ENCODE data around the gene LGALS3BP. TPM values are rescaled to one million over a fixed set of nuclear protein-coding genes. Genes with fewer than 3 reads are reported as not detected.

LGALS3BP gene
- total RNA-seq, 4 donors from 2014 or later = 191 to 392 (median 296) TPM

DNA sequence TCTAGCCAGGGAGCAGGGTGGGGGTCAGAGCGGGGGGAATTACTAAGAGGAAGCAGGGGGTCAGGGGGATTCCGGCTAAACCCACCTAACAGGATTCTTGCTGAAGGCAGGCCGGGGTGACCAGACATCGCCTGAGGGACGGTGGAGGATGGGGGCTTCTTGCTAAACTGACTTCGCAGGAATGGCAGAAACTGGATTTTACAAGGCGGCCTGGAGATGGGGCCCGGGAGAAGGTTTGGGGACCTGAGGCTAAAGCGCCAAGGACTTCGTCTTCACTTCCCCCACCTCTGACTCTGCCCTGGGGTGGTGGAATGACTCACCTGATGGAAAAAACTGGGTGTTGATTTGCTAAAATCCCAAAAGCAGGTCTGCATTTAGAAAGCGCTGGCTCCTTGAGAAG, 23.5 kb downstream of the LGALS3BP start:
- Histone ChIP-seq H3K4me1 (peaks cover 0 to 29% (median 0%) of the 10 kb centered on the region in 4 donors), H3K36me3 (no peaks in the 10 kb centered on the region), H3K9me3 (peaks cover 0 to 4% (median 0%) of the 10 kb centered on the region in 4 donors), H3K27ac (no peak overlapping the region), H3K27me3 (no peaks in the 10 kb centered on the region), H3K4me3 (no peak overlapping the region)
- WGBS, 2 donors = 83 to 88% methylated on average over 11 of the region's 11 CpGs
- no peak for DNase-seq (ENCODE audit: low spot score in 2 of 2)
- TF ChIP-seq CTCF (IDR thresholded peaks at IDR 0.05) (no peak), EP300 (IDR thresholded peaks at IDR 0.05) (no peak), POLR2A (IDR thresholded peaks at IDR 0.05) (no peak)

DNA sequence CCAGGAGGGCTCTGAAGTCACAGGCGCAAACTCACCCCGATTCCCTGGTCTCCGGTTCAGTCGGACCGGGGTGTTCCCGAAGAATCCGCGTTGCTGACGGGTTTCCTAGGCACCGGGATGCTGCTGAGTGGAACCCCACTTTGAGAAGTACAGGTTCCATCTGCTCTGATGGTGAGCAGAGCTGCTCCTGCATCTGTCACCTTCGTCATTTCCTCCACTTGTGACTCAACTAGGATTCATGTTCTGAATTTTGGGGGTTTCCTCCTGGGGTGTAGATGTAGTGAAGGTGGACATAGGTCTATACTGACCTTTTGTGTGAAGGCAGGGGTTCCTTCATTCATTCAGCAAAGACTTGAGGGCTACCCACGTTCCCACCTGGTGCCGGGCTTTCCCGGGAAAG, 25.0 kb downstream of the LGALS3BP start:
- H3K36me3 ChIP-seq = no peaks in the 10 kb centered on the region
- no peak overlapping the region for H3K27ac ChIP-seq
- H3K4me1 ChIP-seq = peaks cover 0 to 26% (median 0%) of the 10 kb centered on the region in 4 donors
- peaks cover 0 to 19% (median 5%) of the 10 kb centered on the region in 4 donors for H3K9me3 ChIP-seq
- TF ChIP-seq CTCF (IDR thresholded peaks at IDR 0.05) = no peak
- no peak for TF ChIP-seq EP300 (IDR thresholded peaks at IDR 0.05)
- no peak overlapping the region for H3K4me3 ChIP-seq
- no peak for DNase-seq (ENCODE audit: low spot score in 2 of 2)
- WGBS, 2 donors = 90 to 96% methylated on average over 14 of the region's 14 CpGs
- H3K27me3 ChIP-seq = no peaks in the 10 kb centered on the region

DNA sequence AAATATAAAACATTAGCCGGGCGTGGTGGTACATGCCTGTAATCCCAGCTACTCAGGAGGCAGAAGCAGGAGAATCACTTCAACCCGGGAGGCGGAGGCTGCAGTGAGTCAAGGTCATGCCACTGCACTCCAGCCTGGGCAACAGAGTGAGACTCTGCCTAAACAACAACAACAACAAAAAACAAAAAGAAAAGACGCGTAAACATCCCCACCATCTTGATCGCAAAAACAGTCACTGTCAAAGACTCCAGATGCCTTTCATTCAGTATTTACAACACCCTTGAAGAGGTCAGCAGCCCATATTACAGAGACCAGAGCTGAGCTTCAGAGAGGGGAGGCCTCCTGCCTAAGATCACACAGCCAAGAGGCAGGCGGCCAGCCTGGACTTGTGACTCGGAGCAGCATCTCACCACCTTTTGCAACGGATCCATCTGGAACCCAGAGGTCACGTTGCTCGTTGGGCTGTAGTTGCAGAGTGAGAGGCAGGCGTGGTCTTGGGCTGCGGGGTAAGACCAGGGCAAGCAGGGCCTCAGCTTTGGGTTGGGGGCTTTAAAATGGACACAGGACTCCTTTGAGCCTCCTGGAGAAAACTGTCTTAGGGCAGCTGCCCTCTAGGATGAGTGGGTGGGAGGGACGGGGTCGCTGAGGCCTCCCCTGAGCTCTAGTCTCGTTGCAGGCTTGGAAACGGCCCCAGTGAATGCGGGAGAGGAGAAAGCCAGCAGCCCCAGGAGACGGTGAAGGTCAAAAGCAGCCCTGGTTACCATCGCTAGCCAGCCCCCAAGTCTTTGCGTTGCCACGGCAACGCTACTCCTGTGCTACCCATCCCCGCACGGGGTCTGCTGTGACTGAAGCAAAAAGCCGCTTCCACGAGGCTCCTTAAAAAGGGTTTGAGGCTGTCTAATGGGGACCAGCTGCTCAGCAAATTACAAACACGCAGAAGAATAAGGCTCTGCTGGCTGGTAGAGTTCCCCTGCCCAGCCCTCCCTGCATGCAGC, 26.1 kb downstream of the LGALS3BP start:
- H3K9me3 ChIP-seq = peaks cover 0 to 19% (median 5%) of the 10 kb centered on the region in 4 donors
- peaks cover 0 to 26% (median 0%) of the 10 kb centered on the region in 4 donors for H3K4me1 ChIP-seq
- DNase-seq (ENCODE audit: low spot score in 2 of 2) = no peak
- 54 to 57% methylated on average over 29 of the region's 29 CpGs for WGBS, 2 donors
- H3K4me3 ChIP-seq = no peak overlapping the region
- no peak overlapping the region for H3K27ac ChIP-seq
- TF ChIP-seq CTCF (IDR thresholded peaks at IDR 0.05) = no peak
- no peak for TF ChIP-seq POLR2A (IDR thresholded peaks at IDR 0.05)
- no peak for TF ChIP-seq EP300 (IDR thresholded peaks at IDR 0.05)
- no peaks in the 10 kb centered on the region for H3K27me3 ChIP-seq
- H3K36me3 ChIP-seq = no peaks in the 10 kb centered on the region

GRCh38 chr17:78952706-78953105, 27.0 kb downstream of the LGALS3BP start:
- Histone ChIP-seq H3K9me3 (peaks cover 0 to 19% (median 5%) of the 10 kb centered on the region in 4 donors), H3K36me3 (no peaks in the 10 kb centered on the region), H3K27me3 (no peaks in the 10 kb centered on the region), H3K27ac (peak overlapping the region in 2 of 4 donors; percentile 25 to 65), H3K4me3 (no peak overlapping the region), H3K4me1 (peaks cover 0 to 26% (median 0%) of the 10 kb centered on the region in 4 donors)
- WGBS, 2 donors = 75 to 80% methylated on average over 1 to 10 of the region's 10 CpGs
- no peak for DNase-seq (ENCODE audit: low spot score in 2 of 2)
- TF ChIP-seq EP300 (IDR thresholded peaks at IDR 0.05) (no peak), POLR2A (IDR thresholded peaks at IDR 0.05) (no peak), CTCF (IDR thresholded peaks at IDR 0.05) (no peak)

DNA sequence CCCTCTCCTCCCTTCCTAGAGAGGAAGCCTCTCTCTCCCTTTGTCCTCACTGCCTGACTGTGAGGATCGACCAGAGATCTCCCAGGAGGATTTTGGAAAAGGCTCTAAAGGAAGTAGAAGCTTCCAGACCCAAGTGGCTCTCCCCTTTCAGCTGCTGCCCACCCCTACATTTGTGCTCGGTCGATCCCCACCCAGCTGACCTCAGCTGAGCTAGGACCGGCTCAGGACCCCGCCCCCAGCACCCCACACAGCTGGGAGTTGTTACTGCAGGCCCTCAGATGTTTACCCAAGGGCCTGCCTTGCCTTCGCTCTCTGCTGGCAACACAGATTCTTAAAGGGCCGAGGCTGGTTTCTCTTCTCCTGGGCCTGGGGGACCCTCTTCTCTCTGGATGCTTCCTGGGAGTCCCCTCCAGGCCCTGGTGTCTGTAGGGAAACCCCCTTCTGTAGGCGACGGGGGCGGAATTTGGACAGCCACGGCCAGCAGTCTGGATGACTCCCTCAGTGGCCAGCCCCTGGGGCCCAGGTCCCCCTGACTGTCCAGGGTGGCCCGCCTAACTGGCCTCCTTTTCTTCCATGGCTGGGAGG, 27.7 kb downstream of the LGALS3BP start:
- H3K4me1 ChIP-seq = peaks cover 0 to 33% (median 0%) of the 10 kb centered on the region in 4 donors
- no peaks in the 10 kb centered on the region for H3K36me3 ChIP-seq
- TF ChIP-seq POLR2A (IDR thresholded peaks at IDR 0.05) = no peak
- TF ChIP-seq EP300 (IDR thresholded peaks at IDR 0.05) = no peak
- no peak for TF ChIP-seq CTCF (IDR thresholded peaks at IDR 0.05)
- H3K27me3 ChIP-seq = no peaks in the 10 kb centered on the region
- H3K4me3 ChIP-seq = no peak overlapping the region
- H3K27ac ChIP-seq = peak overlapping the region in 3 of 4 donors; percentile 25 to 65 (median 47)
- peaks cover 0 to 19% (median 5%) of the 10 kb centered on the region in 4 donors for H3K9me3 ChIP-seq
- DNase-seq (ENCODE audit: low spot score in 2 of 2) = no peak
- 46 to 55% methylated on average over 12 of the region's 12 CpGs for WGBS, 2 donors

All from tibial nerve (tissue), 4 donors.